Measurements from ENCODE around the gene RASSF9.

DNA sequence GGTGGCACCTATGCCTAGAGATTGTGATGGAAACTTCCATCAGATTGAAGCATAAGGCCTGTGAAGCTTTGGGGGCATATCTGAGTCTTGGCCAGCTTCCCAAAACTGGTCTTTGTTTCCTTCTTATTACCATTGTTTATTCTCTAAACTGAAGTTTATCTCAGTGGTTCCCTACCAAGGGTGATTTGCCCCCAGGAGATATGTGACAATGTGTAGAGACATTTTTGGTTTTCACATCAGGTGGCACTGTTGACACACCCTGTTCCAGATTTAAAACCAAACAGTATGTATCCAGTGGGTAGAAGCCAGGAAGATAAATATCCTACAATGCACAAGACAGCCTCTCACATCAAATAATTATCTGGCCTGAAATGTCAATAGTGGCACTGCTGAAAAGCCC lies 22.1 kb downstream of the RASSF9 start:
- TF ChIP-seq, protein P1, sequence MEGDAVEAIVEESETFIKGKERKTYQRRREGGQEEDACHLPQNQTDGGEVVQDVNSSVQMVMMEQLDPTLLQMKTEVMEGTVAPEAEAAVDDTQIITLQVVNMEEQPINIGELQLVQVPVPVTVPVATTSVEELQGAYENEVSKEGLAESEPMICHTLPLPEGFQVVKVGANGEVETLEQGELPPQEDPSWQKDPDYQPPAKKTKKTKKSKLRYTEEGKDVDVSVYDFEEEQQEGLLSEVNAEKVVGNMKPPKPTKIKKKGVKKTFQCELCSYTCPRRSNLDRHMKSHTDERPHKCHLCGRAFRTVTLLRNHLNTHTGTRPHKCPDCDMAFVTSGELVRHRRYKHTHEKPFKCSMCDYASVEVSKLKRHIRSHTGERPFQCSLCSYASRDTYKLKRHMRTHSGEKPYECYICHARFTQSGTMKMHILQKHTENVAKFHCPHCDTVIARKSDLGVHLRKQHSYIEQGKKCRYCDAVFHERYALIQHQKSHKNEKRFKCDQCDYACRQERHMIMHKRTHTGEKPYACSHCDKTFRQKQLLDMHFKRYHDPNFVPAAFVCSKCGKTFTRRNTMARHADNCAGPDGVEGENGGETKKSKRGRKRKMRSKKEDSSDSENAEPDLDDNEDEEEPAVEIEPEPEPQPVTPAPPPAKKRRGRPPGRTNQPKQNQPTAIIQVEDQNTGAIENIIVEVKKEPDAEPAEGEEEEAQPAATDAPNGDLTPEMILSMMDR (IDR thresholded peaks at IDR 0.05): no peak
- TF ChIP-seq POLR2A (IDR thresholded peaks at IDR 0.05; ENCODE audit: low read depth) (no peak), EP300 (IDR thresholded peaks at IDR 0.05) (no peak), POLR2AphosphoS5 (IDR thresholded peaks at IDR 0.05) (no peak)

All from esophagus muscularis mucosa (tissue), 4 donors.